ENCODE measurements around the gene EN2. TPM values are rescaled to one million over a fixed set of nuclear protein-coding genes. Genes with fewer than 3 reads are reported as not detected.

Gene EN2
- total and polyA plus RNA-seq, 2 of the 4 experiments (the other 2 are of a cell fraction): not detected

DNA sequence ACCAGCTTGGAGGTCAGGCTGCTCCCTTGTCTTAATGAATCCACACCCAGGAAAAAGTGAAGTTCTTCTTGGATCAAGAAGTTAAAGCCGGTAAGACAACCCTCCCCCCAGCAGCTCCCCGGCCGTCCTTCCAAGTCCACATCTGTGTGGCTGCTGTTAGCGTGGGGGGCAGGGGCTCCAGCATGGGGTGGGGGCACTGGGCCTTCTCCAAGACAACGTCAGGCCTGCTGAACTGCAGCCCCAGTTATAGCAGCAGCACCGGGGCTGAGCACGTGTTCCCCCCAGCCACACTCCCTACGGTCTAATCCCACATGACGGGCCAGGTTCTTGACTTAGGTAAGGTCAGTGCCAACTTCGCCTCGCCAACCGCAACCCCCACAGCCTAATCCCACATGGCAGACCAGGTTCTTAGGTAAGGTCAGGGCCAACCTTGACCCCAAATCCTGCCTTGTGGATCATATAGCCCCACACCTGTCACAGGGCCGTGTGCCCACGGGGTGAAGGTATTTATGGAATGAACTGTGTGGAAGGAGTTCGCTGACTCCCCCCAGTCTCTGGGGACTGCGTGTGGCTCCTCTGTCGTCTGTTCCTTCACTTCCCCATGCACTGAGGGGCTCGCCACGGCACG, 30.4 kb upstream of the EN2 start:
- dilution Hi-C loops (cut with HindIII; ENCODE audit: low sequenced_read_pairs, unreplicated experiment): no loop called here
- no peak for ATAC-seq (ENCODE audit: low read depth)
- Histone ChIP-seq H4K20me1 (ENCODE audit: insufficient read depth, low read length) (no peaks in the 10 kb centered on the region), H3K27ac (ENCODE audit: insufficient read depth, low read length) (no peak overlapping the region), H2AK5ac (ENCODE audit: low read depth, low read length) (no peak overlapping the region), H3K23ac (ENCODE audit: low read depth, low read length) (no peak overlapping the region), H4K8ac (ENCODE audit: low read depth in 2 of 2, low read length in 2 of 2) (no peak overlapping the region), H3K27me3 (ENCODE audit: control insufficient read depth, insufficient read depth, low read length) (no peaks in the 10 kb centered on the region; the same call in 1 of the 2 replicates), H3K4me1 (ENCODE audit: control insufficient read depth, insufficient read depth, low read length) (no peaks in the 10 kb centered on the region), H2AK9ac (replicated peaks; ENCODE audit: low read depth, low read length, poor library complexity) (no peak overlapping the region), H3K56ac (ENCODE audit: extremely low read depth, insufficient read depth, low read length) (no peak overlapping the region; the same call in 1 of the 2 replicates), H3K36me3 (ENCODE audit: control insufficient read depth, insufficient read depth, low read length) (no peaks in the 10 kb centered on the region), H3K18ac (ENCODE audit: low read depth, low read length) (no peak overlapping the region), H4K5ac (ENCODE audit: low read depth, low read length) (no peak overlapping the region), H3K4ac (ENCODE audit: low read depth, low read length) (no peak overlapping the region), H3K4me2 (ENCODE audit: low read depth, low read length) (no peak overlapping the region), H4K91ac (ENCODE audit: insufficient read depth, low read depth, low read length) (no peak overlapping the region), H2BK20ac (ENCODE audit: low read depth, low read length) (no peak overlapping the region), H3K4me3 (ENCODE audit: insufficient read depth, low read depth, low read length) (no peak overlapping the region), H2BK15ac (ENCODE audit: low read depth, low read length) (no peak overlapping the region), H3K9me3 (ENCODE audit: control insufficient read depth, insufficient read depth, low read length) (no peaks in the 10 kb centered on the region), H3K14ac (replicated peaks; ENCODE audit: low read depth, low read length) (no peak overlapping the region), H3K79me1 (ENCODE audit: low read depth in 1 of 2, low read length in 2 of 2) (no peaks in the 10 kb centered on the region), H2BK5ac (ENCODE audit: low read depth, low read length, poor library complexity, severe bottlenecking) (no peak overlapping the region), H3K9me1 (ENCODE audit: insufficient read depth, low read length) (no peaks in the 10 kb centered on the region; the same call in 1 of the 2 replicates), H3K9ac (ENCODE audit: low read depth, low read length) (no peak overlapping the region), H2BK120ac (ENCODE audit: low read depth, low read length) (no peak overlapping the region), H2AFZ (replicated peaks; ENCODE audit: low read length, poor library complexity) (peak overlapping the region; percentile 19)
- TF ChIP-seq, protein P1, sequence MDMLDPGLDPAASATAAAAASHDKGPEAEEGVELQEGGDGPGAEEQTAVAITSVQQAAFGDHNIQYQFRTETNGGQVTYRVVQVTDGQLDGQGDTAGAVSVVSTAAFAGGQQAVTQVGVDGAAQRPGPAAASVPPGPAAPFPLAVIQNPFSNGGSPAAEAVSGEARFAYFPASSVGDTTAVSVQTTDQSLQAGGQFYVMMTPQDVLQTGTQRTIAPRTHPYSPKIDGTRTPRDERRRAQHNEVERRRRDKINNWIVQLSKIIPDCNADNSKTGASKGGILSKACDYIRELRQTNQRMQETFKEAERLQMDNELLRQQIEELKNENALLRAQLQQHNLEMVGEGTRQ (IDR thresholded peaks at IDR 0.05; ENCODE audit: low read depth, low read length): no peak
- no peak for TF ChIP-seq RAD21 (IDR thresholded peaks at IDR 0.05; ENCODE audit: low read length)
- TF ChIP-seq CHD1 (IDR thresholded peaks at IDR 0.05; ENCODE audit: low read depth, low read length): no peak
- TF ChIP-seq POLR2A (IDR thresholded peaks at IDR 0.05; ENCODE audit: low read depth, low read length): no peak
- TF ChIP-seq CEBPB (IDR thresholded peaks at IDR 0.05; ENCODE audit: low read depth, low read length): no peak
- TF ChIP-seq MAFK (IDR thresholded peaks at IDR 0.05; ENCODE audit: low read depth, low read length): no peak
- ChIA-PET POLR2A (ENCODE audit: unreplicated experiment) (no interaction called here), CTCF (no interaction called here)
- BruUV-seq (replicated peaks): no TSS peak
- DNase-seq: no peak
- in situ Hi-C loops (cut with MboI; ENCODE audit: low sequenced_read_pairs): no loop called here
- intact Hi-C loops (cut with micrococcal nuclease): no loop called here
- no CpG with 5 or more reads among the region's 20 CpGs for WGBS, 2 experiments (ENCODE audit: extremely low coverage in 2 of 2, insufficient read length in 1 of 2)
